Neural cell (in vitro differentiated cells): ENCODE data around the gene FOXO1. TPM values are rescaled to one million over a fixed set of nuclear protein-coding genes. Genes with fewer than 3 reads are reported as not detected.

ENCODE experiments used
- H2AFZ ChIP-seq: fragments of 200-600, 300-800 bp; sonication (generic), shearing (Covaris generic); 2 replicates; pipeline ENCODE4 v1.6.0; 2014; ENCODE audit warnings: low read depth, mild to moderate bottlenecking, antibody characterized with exemption, low read length, moderate library complexity
- H3F3A ChIP-seq: fragments of 200-600 bp; shearing (Covaris generic); 2 replicates; pipeline ENCODE4 v1.6.1; 2016; ENCODE audit warnings: mild to moderate bottlenecking, moderate library complexity, mixed read lengths, antibody characterized with exemption, low read length; ENCODE audit not compliant: insufficient read depth, poor library complexity, severe bottlenecking
- H3K27ac ChIP-seq: fragments of 200-600, 300-800 bp; sonication (generic), shearing (Covaris generic); 2 replicates; pipeline ENCODE4 v1.5.1; 2014; ENCODE audit warnings: mild to moderate bottlenecking, low read length, moderate library complexity
- H3K27me3 ChIP-seq: fragments of 300-800, 200-600 bp; sonication (generic), shearing (Covaris generic); 2 replicates; pipeline ENCODE4 v1.6.0; 2014; ENCODE audit warnings: mild to moderate bottlenecking, low read depth, low read length, moderate library complexity; ENCODE audit not compliant: insufficient read depth
- H3K36me3 ChIP-seq: fragments of 300-800, 200-600 bp; sonication (generic), shearing (Covaris generic); 2 replicates; pipeline ENCODE4 v1.5.1; 2014; ENCODE audit warnings: mild to moderate bottlenecking, antibody characterized with exemption, low read length, moderate library complexity; ENCODE audit not compliant: insufficient read depth
- H3K4me2 ChIP-seq: fragments of 300-800, 200-600 bp; sonication (generic), shearing (Covaris generic); 2 replicates; pipeline ENCODE4 v1.6.0; 2014; ENCODE audit warnings: mild to moderate bottlenecking, low read length
- H3K4me3 ChIP-seq: fragments of 300-800, 200-600 bp; sonication (generic), shearing (Covaris generic); 2 replicates; pipeline ENCODE4 v1.5.1; 2014; ENCODE audit warnings: mild to moderate bottlenecking, low read length, moderate library complexity
- H3K79me2 ChIP-seq: fragments of 200-600 bp; shearing (Covaris generic); replicated peaks from 2 replicates; pipeline ENCODE4 v1.6.0; 2014; ENCODE audit warnings: mild to moderate bottlenecking, low read length, moderate library complexity; ENCODE audit not compliant: insufficient read depth
- H3K9ac ChIP-seq: fragments of 300-800, 200-600 bp; sonication (generic), shearing (Covaris generic); 2 replicates; pipeline ENCODE4 v1.6.1; 2016; ENCODE audit warnings: mild to moderate bottlenecking, low read length, mixed read lengths
- H3K9me2 ChIP-seq: fragments of 200-600 bp; shearing (Covaris generic); 2 replicates; pipeline ENCODE4 v1.6.1; 2016; ENCODE audit warnings: mild to moderate bottlenecking, low read length, mixed read lengths; ENCODE audit not compliant: insufficient read depth
- H3K9me3 ChIP-seq: fragments of 200-600, 300-800 bp; sonication (generic), shearing (Covaris generic); 2 replicates; pipeline ENCODE4 v1.6.1; 2016; ENCODE audit warnings: mild to moderate bottlenecking, mixed run types, low read length, moderate library complexity, mixed read lengths
- H4K20me1 ChIP-seq: fragments of 200-600 bp; shearing (Covaris generic); 2 replicates; pipeline ENCODE4 v1.6.1; 2016; ENCODE audit warnings: mild to moderate bottlenecking, mixed run types; ENCODE audit not compliant: insufficient read depth
- EP300 ChIP-seq: fragments of 450-650 bp; conservative IDR thresholded peaks from 2 replicates; pipeline ENCODE4 v1.6.1; 2014; ENCODE audit warnings: antibody characterized with exemption, mild to moderate bottlenecking, moderate library complexity; ENCODE audit not compliant: poor library complexity, severe bottlenecking
- EZH2 ChIP-seq: fragments of 200-600, 300-800 bp; shearing (Covaris generic), sonication (generic); IDR thresholded peaks from 2 replicates; pipeline ENCODE4 v1.6.1; 2014; ENCODE audit warnings: antibody characterized with exemption, low read length, borderline replicate concordance, mild to moderate bottlenecking; ENCODE audit not compliant: insufficient read depth, poor library complexity, severe bottlenecking
- MXI1 ChIP-seq: fragments of 450-650 bp; conservative IDR thresholded peaks from 2 replicates; pipeline ENCODE4 v1.6.1; 2014; ENCODE audit warnings: antibody characterized with exemption, mild to moderate bottlenecking; ENCODE audit not compliant: poor library complexity, severe bottlenecking
- POLR2AphosphoS5 ChIP-seq: IDR thresholded peaks from 2 replicates; pipeline ENCODE4 v1.6.1; 2012
- RAD21 ChIP-seq: fragments of 450-650 bp; conservative IDR thresholded peaks from 2 replicates; pipeline ENCODE4 v1.6.1; 2014; ENCODE audit warnings: antibody characterized with exemption, mild to moderate bottlenecking, moderate library complexity
- SMC3 ChIP-seq: fragments of 450-650 bp; conservative IDR thresholded peaks from 2 replicates; pipeline ENCODE4 v1.6.1; 2014; ENCODE audit warnings: antibody characterized with exemption, mild to moderate bottlenecking, moderate library complexity; ENCODE audit not compliant: poor library complexity
- TAF1 ChIP-seq: IDR thresholded peaks from 2 replicates; pipeline ENCODE4 v1.6.1; 2012; ENCODE audit warnings: low read depth
- polyA plus RNA-seq: library from polyadenylated mRNA; depleted of rRNA; stranded (reverse); fragments of >200 nt; gene quantifications from 2 replicates; pipeline ENCODE4 v1.2.3, GENCODE V29; 2014
- TF ChIP-seq, protein P1 (sequence below): fragments of 450-650 bp; IDR thresholded peaks from 2 replicates; pipeline ENCODE4 v1.5.1; 2014; ENCODE audit warnings: antibody characterized with exemption, mild to moderate bottlenecking, moderate library complexity; ENCODE audit not compliant: poor library complexity, severe bottlenecking
- TF ChIP-seq, protein P2 (sequence below): IDR thresholded peaks from 2 replicates; pipeline ENCODE4 v1.6.1; 2012; ENCODE audit warnings: borderline replicate concordance

The FOXO1 gene
- polyA plus RNA-seq, 1 donor from 2014 or later: 1.2 TPM

- H4K20me1 ChIP-seq: no peaks in the 10 kb centered on the region
- no peaks in the 10 kb centered on the region for H3K27me3 ChIP-seq
Observed at GRCh38 chr13:40631605-40632004, 34.8 kb downstream of the FOXO1 start.

DNA sequence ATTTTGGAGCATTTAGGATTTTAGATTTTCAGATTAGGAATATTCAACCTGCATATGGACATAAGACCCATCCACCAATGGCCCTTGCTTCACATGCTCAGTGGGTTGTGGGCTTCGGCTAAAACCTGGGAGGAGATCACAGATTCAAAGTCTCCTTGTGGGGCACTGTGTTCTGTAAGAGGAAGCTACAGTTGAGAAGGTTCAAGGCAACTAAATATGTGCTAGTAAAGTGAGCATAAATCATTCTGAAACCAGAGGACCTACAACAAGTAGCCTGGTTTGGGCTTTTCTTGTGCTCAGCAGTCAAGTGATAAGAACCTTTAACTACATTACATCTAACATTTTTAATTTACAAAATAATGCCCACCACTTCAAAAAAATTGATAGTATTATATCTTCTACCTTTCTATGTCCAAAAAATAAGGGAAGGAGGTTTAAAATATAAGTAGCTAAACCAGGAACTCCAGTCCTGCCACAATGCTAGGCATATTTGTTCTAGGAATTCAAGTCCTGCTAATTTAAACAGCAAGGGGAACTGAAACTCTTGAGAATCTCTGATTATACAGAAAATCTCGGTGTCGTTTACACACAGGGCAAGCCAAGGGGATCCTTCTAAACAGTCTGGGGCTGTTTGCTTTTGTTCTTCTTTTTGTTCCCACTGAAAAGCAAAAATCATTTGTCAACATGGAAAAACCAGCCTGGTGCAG lies 36.6 kb downstream of the FOXO1 start:
- Histone ChIP-seq H3K9ac (no peak overlapping the region), H3K9me2 (no peaks in the 10 kb centered on the region), H3K4me3 (no peak overlapping the region), H3K9me3 (no peaks in the 10 kb centered on the region), H3K4me2 (no peak overlapping the region), H3K27ac (no peak overlapping the region), H3K27me3 (no peaks in the 10 kb centered on the region), H3K36me3 (no peaks in the 10 kb centered on the region), H2AFZ (no peak overlapping the region), H3K79me2 (no peaks in the 10 kb centered on the region), H4K20me1 (no peaks in the 10 kb centered on the region), H3F3A (no peaks in the 10 kb centered on the region)
- TF ChIP-seq POLR2AphosphoS5: no peak
- TF ChIP-seq, protein P1, sequence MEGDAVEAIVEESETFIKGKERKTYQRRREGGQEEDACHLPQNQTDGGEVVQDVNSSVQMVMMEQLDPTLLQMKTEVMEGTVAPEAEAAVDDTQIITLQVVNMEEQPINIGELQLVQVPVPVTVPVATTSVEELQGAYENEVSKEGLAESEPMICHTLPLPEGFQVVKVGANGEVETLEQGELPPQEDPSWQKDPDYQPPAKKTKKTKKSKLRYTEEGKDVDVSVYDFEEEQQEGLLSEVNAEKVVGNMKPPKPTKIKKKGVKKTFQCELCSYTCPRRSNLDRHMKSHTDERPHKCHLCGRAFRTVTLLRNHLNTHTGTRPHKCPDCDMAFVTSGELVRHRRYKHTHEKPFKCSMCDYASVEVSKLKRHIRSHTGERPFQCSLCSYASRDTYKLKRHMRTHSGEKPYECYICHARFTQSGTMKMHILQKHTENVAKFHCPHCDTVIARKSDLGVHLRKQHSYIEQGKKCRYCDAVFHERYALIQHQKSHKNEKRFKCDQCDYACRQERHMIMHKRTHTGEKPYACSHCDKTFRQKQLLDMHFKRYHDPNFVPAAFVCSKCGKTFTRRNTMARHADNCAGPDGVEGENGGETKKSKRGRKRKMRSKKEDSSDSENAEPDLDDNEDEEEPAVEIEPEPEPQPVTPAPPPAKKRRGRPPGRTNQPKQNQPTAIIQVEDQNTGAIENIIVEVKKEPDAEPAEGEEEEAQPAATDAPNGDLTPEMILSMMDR: no peak
- no peak for TF ChIP-seq TAF1
- TF ChIP-seq RAD21: no peak
- no peak for TF ChIP-seq SMC3
- TF ChIP-seq EP300: no peak
- TF ChIP-seq MXI1: no peak
- TF ChIP-seq, protein P2, sequence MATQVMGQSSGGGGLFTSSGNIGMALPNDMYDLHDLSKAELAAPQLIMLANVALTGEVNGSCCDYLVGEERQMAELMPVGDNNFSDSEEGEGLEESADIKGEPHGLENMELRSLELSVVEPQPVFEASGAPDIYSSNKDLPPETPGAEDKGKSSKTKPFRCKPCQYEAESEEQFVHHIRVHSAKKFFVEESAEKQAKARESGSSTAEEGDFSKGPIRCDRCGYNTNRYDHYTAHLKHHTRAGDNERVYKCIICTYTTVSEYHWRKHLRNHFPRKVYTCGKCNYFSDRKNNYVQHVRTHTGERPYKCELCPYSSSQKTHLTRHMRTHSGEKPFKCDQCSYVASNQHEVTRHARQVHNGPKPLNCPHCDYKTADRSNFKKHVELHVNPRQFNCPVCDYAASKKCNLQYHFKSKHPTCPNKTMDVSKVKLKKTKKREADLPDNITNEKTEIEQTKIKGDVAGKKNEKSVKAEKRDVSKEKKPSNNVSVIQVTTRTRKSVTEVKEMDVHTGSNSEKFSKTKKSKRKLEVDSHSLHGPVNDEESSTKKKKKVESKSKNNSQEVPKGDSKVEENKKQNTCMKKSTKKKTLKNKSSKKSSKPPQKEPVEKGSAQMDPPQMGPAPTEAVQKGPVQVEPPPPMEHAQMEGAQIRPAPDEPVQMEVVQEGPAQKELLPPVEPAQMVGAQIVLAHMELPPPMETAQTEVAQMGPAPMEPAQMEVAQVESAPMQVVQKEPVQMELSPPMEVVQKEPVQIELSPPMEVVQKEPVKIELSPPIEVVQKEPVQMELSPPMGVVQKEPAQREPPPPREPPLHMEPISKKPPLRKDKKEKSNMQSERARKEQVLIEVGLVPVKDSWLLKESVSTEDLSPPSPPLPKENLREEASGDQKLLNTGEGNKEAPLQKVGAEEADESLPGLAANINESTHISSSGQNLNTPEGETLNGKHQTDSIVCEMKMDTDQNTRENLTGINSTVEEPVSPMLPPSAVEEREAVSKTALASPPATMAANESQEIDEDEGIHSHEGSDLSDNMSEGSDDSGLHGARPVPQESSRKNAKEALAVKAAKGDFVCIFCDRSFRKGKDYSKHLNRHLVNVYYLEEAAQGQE: no peak
- no peak for TF ChIP-seq EZH2

More at GRCh38 chr13:40631605-40632004, 34.8 kb downstream of the FOXO1 start:
- no peak overlapping the region for H3K9ac ChIP-seq
- no peaks in the 10 kb centered on the region for H3F3A ChIP-seq
- no peak for TF ChIP-seq EP300
- TF ChIP-seq RAD21: no peak
- no peak for TF ChIP-seq SMC3
- TF ChIP-seq, protein P1: no peak
- TF ChIP-seq EZH2: no peak
- TF ChIP-seq, protein P2: no peak
- no peak for TF ChIP-seq POLR2AphosphoS5
- no peak for TF ChIP-seq MXI1
- TF ChIP-seq TAF1: no peak
- H3K27ac ChIP-seq: no peak overlapping the region
- no peaks in the 10 kb centered on the region for H3K36me3 ChIP-seq
- no peaks in the 10 kb centered on the region for H3K9me3 ChIP-seq
- no peaks in the 10 kb centered on the region for H3K9me2 ChIP-seq
- no peak overlapping the region for H3K4me3 ChIP-seq
- no peak overlapping the region for H2AFZ ChIP-seq
- no peaks in the 10 kb centered on the region for H3K79me2 ChIP-seq
- H3K4me2 ChIP-seq: no peak overlapping the region
